Measurements from ENCODE around the gene PDE7B.

PDE7B gene

DNA sequence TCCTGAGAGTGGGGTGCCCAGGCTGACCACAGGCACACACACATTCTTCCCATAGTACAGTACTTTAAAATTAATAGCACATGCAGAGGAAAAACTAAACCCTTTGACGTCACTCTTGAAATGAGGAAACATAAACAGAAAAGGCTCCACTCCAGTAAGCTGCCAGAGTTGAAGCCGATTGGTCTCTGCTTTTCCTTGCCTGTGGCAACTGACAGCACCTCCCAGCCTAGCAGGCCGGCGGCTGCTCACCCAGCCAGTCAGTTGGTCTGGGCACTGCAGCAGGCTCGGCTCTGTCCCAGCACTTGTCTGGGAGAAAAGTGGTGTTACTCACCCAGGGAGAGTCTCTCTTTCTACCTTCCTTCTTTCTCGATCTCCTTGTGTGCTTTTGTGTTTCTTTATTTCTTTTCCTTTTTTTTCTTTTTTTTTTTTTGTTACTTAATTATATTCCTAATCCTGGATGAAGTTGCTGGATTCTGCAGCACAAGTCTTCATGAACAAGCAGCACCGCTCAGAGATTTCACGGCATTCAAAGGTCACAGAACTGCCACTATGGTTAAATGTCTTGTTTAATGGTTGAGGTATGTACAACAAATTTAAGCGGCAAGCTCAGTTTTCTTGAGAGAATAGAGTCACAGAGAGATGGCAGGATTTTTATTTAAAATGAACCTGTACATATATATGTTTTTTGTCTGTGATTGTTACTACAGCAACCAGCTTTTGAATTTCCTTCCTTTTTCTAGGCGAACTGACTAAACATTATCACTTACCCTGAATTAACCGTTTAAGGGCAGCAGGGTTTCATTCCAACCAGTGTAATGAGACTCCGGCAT is at the start of gene PDE7B:
Gene PDE7B (plus strand): TSS at position 260 of the 830 bp plus-strand sequence.
- in situ Hi-C loops (cut with MboI; ENCODE audit: low sequenced_read_pairs) = no loop called here

DNA sequence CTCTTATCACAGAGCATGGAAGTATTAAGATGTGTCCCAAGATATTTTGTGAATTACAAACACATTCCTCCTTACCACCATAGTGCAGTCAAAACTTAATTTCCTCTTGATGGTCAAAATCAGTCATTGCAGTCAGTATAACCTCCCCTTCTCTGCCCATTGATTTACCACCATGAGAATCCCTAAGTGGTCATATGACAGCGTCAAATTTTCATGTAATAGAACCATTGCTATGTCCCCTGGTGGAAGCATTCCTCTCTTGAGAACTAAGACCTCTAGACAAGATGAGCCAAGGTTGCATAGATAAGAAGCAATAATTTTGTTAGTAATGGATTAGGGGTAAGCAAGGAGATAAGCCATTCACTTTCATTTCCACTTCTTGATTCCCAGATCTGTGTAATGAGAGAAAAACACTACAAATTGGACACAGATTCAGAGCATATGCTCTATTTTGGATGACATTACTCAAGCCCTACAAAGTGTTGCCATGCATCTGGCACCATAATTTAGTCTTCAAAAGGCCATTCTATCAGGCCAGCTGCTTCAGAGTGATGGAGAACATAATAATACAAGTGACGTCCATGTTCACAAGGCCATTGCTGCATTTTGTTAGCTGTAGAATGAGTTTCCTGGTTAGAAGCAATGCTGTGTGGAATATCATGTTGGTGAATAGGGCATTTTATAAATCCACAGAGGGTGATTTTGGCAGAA is 49.6 kb upstream of the PDE7B start:
- in situ Hi-C loops (cut with MboI; ENCODE audit: low sequenced_read_pairs) = no loop called here

DNA sequence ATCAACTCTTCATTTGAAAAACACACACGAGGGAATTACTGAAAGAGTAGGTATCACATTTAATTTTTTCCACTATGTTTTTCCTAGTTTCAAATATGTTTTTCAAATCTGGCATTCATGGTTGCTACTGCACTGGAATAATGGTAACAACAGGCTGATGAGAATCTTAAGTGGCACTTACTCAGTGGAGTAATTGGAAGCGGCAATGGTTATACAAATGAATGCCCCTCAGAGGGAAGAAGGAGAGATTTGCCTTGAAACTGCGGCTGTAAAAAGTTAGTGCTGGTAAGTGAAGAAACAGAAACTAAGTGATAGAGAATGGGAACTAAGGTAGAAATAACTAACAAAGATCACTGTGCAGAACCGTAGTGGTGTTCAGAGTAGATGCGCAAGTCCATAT is 41.0 kb upstream of the PDE7B start:
- in situ Hi-C loops (cut with MboI; ENCODE audit: low sequenced_read_pairs) = no loop called here

DNA sequence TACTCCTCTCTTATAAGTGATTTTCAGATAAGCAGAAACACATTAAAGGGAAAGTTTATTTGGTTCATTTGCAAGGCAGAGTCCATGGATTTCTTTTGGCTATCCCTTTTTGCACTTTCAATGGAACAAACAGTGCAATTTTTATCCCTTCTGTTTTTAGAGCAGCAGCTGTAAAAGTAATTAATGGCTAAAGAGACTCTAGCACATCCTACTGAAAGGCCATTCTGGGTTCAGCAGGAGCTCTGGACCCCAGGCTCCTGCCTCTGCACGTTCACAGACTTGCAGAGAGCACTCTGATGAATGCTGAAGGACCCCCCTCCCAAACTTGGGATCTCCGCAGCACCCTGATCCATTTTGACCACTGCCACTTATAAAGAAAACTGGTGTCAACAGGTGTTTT is 40.3 kb upstream of the PDE7B start:
- in situ Hi-C loops (cut with MboI; ENCODE audit: low sequenced_read_pairs) = no loop called here

DNA sequence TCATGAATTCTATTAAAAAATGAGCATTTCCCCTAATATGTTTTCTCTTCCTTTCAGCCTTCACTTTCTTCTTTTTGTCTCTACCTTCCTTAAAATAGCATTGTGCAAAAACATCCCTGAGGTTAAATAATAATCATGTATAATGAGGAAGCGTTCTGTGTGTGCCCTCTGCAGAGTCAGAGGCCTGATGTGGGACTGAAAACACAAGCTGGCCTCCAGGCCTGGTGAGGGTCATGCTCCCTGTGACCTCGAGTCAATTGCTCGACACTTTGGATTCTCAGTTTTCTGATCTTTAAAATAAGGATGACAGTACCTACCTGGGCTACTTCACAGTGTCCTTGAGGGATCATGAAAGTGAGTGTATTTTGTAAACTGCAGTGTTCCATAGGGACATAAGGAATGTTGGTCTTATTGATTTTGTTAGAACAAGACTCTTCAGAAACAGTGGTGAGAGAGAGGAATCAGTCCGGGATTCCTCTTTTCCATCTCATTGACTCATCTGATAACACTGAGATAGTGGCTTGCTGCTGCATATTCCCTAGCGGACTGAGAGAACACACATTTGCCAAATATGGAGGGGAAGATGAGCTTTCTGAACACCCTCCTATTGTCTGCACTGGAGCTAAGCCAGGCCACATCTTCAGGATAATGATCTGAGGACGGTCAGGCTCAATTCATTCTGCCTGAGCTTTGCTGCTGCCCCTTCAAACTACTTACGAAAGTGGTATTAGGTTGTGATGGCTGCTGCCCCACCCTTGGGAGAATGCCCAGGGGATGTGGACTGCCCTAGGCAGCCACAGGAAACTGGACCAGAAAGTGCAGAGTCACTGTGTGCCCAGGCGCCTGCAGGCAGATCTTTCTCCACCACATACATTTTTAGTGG is 39.6 kb upstream of the PDE7B start:
- in situ Hi-C loops (cut with MboI; ENCODE audit: low sequenced_read_pairs) = no loop called here

DNA sequence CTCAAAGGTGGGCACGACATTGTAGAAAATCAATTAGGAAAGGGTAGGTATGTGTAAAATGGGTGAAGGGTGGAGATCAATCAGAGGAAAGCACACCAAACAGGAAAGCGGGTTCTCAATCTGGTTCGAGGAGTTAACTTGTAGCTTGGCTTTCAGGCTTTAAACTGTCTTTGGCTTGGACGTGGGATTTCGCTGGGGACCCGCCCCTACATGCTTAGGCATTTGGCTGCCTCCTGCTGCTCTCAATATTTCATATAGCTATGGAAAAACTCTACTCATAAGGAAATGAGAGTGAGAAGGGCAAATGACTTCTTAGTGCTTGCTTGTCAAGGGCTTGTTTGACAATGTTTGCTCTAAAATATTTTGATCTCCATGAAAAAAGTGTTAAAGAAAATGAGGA is 38.1 kb upstream of the PDE7B start:
- in situ Hi-C loops (cut with MboI; ENCODE audit: low sequenced_read_pairs) = no loop called here

DNA sequence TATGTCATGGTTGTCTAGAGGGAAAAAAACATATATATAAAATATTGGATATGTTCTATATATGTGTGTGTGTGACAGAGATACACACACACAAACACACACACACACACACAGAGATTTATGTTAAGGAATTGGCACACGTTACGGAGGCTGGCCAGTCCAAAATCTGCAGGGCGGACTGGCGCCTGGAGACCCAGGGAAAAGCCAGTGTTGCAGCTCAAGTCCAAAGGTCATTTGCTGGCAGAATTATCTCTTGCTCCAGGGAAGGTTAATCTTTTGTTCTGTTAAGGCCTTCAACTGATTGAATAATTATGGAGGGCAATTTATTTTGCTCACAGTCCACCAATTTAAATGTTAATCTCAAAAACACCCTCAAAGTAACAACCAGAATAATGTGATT is 37.5 kb upstream of the PDE7B start:
- in situ Hi-C loops (cut with MboI; ENCODE audit: low sequenced_read_pairs) = no loop called here

DNA sequence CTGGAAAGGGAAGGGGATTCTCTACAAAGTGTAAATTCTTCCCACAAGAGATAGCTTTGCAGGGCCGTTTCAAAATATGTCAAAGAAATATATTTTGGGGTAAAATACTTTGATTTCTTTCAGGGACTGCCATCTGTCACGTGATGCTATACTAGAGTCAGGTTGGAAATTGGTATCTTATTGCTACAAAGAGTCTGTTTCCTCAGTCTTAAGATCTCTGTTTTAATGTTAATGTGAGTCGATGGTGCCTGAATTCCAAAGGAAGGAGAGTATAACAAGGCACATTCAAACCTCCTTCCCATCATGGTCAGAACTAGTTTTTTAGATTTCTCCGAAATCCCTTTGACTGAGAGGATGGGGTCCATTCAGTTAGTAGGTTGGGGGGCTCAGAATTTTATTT is 36.3 kb upstream of the PDE7B start:
- in situ Hi-C loops (cut with MboI; ENCODE audit: low sequenced_read_pairs) = no loop called here

DNA sequence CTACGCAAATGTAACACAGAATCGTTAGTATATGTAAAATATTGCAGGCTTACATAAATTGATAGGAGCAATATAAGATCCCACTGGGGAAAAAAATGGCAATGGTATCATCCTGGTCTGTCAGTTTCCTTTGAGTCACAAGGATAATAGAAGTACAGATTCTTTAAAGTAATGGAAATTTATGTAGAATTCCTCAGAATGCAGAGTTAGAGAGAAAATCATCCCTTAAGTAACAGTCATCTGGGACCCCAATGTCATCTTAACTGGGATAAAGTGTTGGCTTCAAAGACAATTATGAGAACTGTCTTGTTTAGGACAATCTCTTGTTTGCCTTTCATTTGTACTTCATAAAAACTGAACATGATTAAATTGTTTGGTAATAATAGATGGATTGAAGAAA is 34.5 kb upstream of the PDE7B start:
- in situ Hi-C loops (cut with MboI; ENCODE audit: low sequenced_read_pairs) = no loop called here

DNA sequence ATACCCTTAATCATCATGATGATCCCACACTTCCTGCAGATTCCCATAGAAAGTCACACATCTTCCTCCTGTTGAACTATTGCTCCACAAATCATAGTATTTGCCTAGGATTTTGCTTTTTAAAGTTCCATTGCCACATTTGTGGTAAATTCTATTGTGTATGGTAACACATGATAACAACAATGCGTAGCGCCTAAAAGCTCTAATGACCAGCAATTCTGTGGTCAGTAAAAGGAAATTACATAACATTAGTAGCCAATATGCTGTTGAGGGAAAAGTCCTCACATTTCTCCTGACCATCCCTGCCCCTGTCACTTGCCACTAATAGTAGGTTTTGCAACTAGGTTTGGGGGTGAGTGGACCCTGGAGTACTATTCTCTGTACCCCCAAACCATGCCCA is 31.8 kb upstream of the PDE7B start:
- in situ Hi-C loops (cut with MboI; ENCODE audit: low sequenced_read_pairs) = no loop called here

DNA sequence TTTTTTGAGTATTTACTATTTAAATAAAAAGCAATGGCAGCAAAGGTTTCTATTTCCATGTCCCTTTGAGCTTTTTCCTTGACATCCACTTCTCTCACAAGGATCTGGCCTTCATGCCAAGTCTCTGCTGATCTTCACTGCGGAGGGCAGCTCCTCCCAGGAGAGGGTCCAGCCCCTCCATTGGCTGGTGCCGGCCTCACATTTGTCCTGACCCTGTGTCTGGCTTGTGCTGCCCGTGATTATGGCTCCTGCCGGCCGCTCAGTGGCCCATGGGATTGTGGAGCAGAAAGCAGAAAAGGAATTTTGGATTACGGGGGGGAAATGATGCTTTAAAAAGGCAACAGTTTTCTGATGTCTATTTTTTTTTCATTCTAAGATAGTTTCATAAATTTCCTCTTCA is 31.2 kb upstream of the PDE7B start:
- in situ Hi-C loops (cut with MboI; ENCODE audit: low sequenced_read_pairs) = no loop called here

DNA sequence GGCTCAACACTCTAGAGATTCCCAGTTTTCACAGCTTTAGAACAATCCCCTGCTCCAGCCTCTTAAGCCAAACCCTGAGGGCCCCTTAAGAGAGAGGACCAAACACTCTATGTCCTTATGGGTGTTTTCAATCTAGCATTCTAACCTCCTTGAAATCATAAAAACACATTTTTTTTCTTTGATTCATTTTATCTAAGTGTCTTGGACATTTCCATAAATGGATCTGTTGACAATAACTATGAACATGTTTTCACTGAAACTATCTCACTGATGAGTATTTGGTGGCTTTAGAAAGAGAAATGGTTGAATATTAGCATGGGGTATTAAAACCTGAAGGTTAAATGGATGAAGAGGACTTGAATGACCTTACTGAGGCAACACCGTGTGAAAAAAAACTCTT is 27.6 kb upstream of the PDE7B start:
- in situ Hi-C loops (cut with MboI; ENCODE audit: low sequenced_read_pairs) = no loop called here

DNA sequence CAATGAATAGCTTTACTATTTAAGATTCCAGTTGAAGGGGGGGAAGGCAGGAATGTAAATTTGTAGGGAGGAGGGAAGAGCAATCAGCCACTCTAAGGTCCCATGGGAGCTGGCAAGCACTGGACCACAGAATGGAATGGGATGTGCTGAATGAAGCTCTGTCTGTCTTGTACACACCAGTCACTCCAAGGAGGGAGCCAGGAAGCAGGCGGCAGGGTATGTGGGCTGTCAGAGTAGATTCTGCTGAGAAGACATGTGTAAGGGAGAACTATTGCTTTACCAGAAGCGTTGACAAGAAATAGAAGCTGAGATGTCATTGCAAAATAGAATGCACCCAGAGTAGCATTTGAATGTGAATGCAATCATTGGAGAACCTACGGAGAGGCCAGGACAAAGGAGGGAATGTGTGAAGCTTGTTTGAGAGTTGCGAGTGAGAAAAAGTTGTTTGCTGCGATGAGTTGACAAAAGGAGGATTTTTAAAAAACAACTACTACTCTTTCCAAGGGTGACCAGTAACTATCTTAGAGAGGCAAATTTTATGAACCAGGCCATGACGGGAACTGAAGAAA is 25.2 kb upstream of the PDE7B start:
- in situ Hi-C loops (cut with MboI; ENCODE audit: low sequenced_read_pairs) = no loop called here

DNA sequence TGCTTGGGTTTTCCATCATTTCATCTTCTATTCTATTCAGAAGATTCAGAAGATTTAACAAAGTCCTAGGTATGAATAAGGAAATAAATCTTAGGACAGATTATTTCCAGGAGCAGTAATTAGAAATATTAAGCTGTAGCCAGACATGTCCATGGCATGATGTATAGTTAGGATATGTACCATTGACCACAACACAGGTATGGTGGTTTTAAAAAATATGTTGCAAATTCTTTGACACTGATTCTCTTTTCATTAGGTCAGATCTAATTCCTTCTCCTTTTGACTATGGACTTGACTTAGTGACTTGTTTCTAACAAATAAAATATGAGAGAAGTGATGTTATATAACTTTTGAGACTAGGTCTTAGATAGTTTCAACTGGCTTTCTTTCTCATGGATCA is 23.5 kb upstream of the PDE7B start:
- in situ Hi-C loops (cut with MboI; ENCODE audit: low sequenced_read_pairs) = no loop called here

DNA sequence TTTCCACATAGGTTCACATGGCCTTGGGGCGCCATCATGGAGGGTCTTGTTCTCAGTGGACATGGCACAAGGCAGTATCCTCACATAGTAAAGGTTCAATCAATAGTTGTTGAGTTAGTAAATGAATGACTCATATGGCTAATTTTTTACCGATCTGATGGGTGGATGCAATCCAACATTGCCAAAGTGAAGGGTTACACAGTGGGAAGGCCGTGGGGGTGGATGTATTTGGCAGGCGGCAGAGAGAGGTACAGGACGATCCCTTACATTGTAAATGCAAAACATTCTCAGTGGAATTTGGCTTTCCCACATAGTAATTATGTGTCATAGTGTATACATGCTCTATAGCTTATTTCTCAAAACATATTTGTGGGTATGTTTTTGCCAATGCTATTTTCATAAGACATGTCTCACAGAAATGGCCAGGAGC is 21.0 kb upstream of the PDE7B start:
- in situ Hi-C loops (cut with MboI; ENCODE audit: low sequenced_read_pairs) = no loop called here

DNA sequence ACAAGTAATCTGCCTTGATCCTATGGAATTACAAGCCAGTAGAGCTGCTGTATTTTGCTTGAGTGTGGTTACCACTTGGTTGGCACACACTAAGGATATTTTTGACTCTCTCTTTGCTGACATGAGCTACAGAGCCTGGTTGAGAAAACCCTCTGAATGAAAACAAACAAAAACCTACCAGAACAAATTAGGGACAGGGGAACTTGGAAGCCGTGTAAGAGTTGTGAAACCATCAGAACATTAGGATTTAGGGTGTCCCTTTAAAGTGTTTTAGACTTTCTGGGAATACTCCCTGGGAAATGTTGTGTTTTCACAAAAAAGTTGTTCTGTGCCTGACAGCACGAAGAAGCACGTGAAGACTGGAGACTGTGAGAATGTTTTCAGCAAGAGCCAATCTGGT is 20.5 kb upstream of the PDE7B start:
- in situ Hi-C loops (cut with MboI; ENCODE audit: low sequenced_read_pairs) = no loop called here

DNA sequence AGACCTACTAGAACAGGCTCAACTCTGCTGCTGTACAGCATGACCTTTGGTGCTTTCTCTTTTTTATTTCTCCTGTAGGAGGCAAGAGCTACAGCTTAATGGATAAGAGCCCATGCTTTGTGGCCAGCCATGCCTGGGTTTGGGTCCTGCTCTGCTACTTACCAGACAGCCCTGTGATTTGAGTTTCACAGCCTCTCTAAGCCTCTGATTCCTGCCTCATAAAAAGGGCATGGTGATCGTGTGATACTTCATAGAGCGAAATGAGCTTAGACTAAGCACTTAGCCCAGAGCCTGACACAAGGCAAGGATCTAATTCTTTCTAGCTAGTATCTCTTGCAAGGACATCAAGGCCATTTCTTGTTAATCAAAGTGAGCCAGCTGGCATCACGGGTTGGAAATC is 19.3 kb upstream of the PDE7B start:
- in situ Hi-C loops (cut with MboI; ENCODE audit: low sequenced_read_pairs) = no loop called here

DNA sequence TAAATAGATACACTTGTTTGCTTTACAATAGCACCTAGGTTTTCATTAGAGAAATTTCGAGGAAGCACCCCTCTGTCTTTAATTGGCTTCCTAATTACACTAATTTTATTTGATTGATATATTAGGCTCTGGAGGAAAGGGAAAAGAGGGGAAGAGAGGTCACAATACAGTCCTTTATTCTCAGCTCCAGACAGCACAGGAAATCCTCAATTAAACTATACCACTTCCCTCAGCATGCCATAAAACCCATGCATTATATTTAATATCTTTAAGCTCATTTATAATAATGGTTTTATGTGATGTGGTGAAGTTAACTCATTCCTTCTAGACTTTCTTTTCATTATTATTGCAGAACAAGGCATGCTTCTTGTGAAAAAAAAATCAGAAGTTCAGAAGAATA is 17.7 kb upstream of the PDE7B start:
- in situ Hi-C loops (cut with MboI; ENCODE audit: low sequenced_read_pairs) = no loop called here

DNA sequence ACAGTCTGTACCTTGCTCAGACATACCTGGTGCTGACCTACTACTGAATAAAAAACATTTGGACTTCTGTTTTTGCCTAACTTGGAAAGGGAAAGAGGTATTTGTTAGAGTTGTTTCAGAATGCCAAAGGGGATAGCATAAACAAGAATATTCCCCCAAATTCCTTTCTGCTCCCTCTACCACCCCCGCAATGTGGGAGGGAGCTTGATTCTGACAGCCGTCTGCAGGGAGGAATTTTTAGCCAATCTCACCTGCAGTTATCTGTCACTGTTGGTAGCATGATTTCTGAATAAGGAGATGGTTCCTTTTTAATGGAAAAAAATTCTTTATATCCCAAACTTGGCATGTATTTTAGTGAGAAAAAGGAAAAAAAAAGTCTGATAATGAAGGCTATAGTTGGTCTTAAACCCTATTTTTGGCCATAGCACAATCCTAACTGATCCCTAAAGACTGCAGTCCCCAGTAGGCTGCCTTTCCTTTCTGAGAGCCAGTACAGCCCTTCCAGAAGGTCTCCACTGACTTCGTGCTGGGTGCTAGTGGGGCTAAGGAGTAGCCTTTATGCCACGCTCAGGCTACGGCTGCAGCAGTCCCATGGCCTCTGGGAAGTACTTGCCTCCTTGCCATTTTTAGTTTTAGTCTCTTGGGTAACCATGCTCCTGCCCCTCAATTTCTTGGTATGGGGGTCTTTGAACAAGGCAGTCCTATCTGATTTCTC is 13.6 kb upstream of the PDE7B start:
- in situ Hi-C loops (cut with MboI; ENCODE audit: low sequenced_read_pairs) = no loop called here

DNA sequence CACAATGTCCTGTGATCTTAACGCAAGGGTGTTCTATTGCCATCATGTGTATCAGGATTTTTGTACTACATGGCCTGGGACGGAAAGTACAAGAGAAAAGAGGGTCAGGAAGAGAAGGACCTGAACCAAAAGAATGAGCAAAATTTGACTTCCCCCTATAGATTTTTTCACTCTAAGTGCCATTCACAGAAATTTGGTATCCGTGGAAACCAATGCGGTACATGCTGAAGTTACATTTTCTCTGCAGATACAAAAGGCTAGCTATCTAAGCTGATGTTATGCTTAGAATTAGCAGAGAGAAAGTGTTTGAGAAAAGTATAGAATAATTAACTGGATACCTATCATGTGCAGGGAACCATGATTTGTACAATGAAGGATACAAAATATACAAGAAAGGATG is 12.4 kb upstream of the PDE7B start:
- in situ Hi-C loops (cut with MboI; ENCODE audit: low sequenced_read_pairs) = no loop called here
